ENCODE data around the gene LIN37. TPM values are rescaled to one million over a fixed set of nuclear protein-coding genes. Genes with fewer than 3 reads are reported as not detected.

The LIN37 gene
- total and polyA plus RNA-seq, 2 donors (not counting 3 experiments of a cell fraction or from before 2014, with no cell fraction given) = 11.3 to 21.4 TPM

- no peak for FAIRE-seq
- Histone ChIP-seq H3K27ac (ENCODE audit: insufficient read depth, low read depth, low read length) (no peak overlapping the region), H3K4me1 (ENCODE audit: control insufficient read depth, extremely low read depth, insufficient read depth, low read length) (peaks cover 11% of the 10 kb centered on the region), H2AFZ (ENCODE audit: low read depth, low read length) (no peak overlapping the region), H3K4me2 (ENCODE audit: insufficient read depth, low read length) (no peak overlapping the region), H3K27me3 (ENCODE audit: control insufficient read depth in 2 of 2, insufficient read depth in 2 of 2, low read length in 2 of 2) (no peaks in the 10 kb centered on the region), H3K9me3 (replicated peaks; ENCODE audit: control insufficient read depth, insufficient read depth, low read length) (no peaks in the 10 kb centered on the region), H4K20me1 (replicated peaks; ENCODE audit: control insufficient read depth, extremely low read depth, insufficient read depth, low read length) (no peaks in the 10 kb centered on the region), H3K79me2 (ENCODE audit: control insufficient read depth, insufficient read depth, low read length) (peaks cover 4% of the 10 kb centered on the region), H3K36me3 (ENCODE audit: control insufficient read depth in 2 of 2, extremely low read depth in 1 of 2, insufficient read depth in 2 of 2, low read length in 2 of 2) (no peaks in the 10 kb centered on the region), H3K9ac (replicated peaks; ENCODE audit: extremely low read depth, insufficient read depth, low read length) (no peak overlapping the region), H3K9me1 (replicated peaks; ENCODE audit: control insufficient read depth, extremely low read depth, insufficient read depth, low read length) (no peaks in the 10 kb centered on the region), H3K4me3 (replicated peaks in 1 of 3; ENCODE audit: insufficient read depth in 1 of 3, low read depth in 1 of 3, low read length in 3 of 3) (no peak overlapping the region)
- intact Hi-C loops (cut with micrococcal nuclease) (no loop called here), dilution Hi-C loops (cut with MboI; ENCODE audit: extremely low pct_ligation_motif_present, low sequenced_read_pairs) (no loop called here)
- TF ChIP-seq POLR2AphosphoS5 (IDR thresholded peaks at IDR 0.05; ENCODE audit: insufficient read depth, low read depth, low read length) = no peak
- no peak for TF ChIP-seq CTCF (IDR thresholded peaks at IDR 0.05; ENCODE audit: extremely low read depth in 1 of 2, insufficient read depth in 1 of 2, low read depth in 1 of 2, low read length in 2 of 2)
- TF ChIP-seq JUN (IDR thresholded peaks at IDR 0.05; ENCODE audit: borderline replicate concordance, insufficient read depth, insufficient read length, low read depth) = no peak
- no peak for TF ChIP-seq POLR2A (IDR thresholded peaks at IDR 0.05; ENCODE audit: low read depth, low read length)
- TF ChIP-seq EZH2 (IDR thresholded peaks at IDR 0.05; ENCODE audit: borderline replicate concordance, low read depth, low read length, severe bottlenecking) = no peak
- no peak for TF ChIP-seq MYC (IDR thresholded peaks at IDR 0.05; ENCODE audit: low read depth, low read length)
- no peak for TF ChIP-seq GATA2 (IDR thresholded peaks at IDR 0.05; ENCODE audit: insufficient read depth, insufficient read length, low read depth, low read length)
- TF ChIP-seq MAX (IDR thresholded peaks at IDR 0.05; ENCODE audit: insufficient read depth, insufficient read length) = no peak
- TF ChIP-seq FOS (IDR thresholded peaks at IDR 0.05; ENCODE audit: borderline replicate concordance, insufficient read depth, low read length) = no peak
- CTCF ChIA-PET = interaction anchor here (1.6 to 2.2 kb wide), 2 partner anchors 15 to 19 kb away, joined by 4 to 11 read pairs; no protein-coding TSS in a partner anchor
- DNase-seq (ENCODE audit: low read depth, low spot score) = no peak
- BruUV-seq (replicated peaks) = no TSS peak
- POLR2A ChIA-PET = no interaction called here
Measured at GRCh38 chr19:35713506-35713850, 34.9 kb upstream of the LIN37 start.

Measured in endothelial cell of umbilical vein (primary cell).